ENCODE results near the gene PRORP.

DNA sequence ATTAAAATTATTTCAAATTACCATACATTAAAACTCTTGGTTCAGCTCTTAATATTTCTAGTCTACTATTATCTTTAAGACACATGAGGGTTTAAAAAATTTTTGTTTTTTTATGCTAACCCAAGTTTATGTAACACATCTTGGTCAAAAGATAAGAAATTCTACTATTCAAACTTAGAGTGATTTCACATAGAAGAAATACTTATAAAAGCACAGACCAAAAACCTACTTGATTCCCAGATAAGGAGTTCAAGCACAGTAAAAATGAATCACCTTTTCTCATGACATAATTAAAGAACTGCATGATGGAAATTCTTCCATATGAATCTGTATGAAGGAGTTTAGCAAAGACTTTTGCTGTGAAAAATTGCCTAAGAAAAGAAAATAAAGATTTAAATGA is 14.5 kb upstream of the PRORP start:
- TF ChIP-seq, protein P1, sequence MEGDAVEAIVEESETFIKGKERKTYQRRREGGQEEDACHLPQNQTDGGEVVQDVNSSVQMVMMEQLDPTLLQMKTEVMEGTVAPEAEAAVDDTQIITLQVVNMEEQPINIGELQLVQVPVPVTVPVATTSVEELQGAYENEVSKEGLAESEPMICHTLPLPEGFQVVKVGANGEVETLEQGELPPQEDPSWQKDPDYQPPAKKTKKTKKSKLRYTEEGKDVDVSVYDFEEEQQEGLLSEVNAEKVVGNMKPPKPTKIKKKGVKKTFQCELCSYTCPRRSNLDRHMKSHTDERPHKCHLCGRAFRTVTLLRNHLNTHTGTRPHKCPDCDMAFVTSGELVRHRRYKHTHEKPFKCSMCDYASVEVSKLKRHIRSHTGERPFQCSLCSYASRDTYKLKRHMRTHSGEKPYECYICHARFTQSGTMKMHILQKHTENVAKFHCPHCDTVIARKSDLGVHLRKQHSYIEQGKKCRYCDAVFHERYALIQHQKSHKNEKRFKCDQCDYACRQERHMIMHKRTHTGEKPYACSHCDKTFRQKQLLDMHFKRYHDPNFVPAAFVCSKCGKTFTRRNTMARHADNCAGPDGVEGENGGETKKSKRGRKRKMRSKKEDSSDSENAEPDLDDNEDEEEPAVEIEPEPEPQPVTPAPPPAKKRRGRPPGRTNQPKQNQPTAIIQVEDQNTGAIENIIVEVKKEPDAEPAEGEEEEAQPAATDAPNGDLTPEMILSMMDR (IDR thresholded peaks at IDR 0.05; ENCODE audit: low read length) = no peak
- TF ChIP-seq EZH2 (optimal IDR thresholded peaks at IDR 0.05; ENCODE audit: low read depth, low read length) = no peak
